ENCODE results near the gene PRTG. TPM values are rescaled to one million over a fixed set of nuclear protein-coding genes. Genes with fewer than 3 reads are reported as not detected.

Gene PRTG
- total RNA-seq, 1 experiment from 2014 or later: 11.4 TPM

DNA sequence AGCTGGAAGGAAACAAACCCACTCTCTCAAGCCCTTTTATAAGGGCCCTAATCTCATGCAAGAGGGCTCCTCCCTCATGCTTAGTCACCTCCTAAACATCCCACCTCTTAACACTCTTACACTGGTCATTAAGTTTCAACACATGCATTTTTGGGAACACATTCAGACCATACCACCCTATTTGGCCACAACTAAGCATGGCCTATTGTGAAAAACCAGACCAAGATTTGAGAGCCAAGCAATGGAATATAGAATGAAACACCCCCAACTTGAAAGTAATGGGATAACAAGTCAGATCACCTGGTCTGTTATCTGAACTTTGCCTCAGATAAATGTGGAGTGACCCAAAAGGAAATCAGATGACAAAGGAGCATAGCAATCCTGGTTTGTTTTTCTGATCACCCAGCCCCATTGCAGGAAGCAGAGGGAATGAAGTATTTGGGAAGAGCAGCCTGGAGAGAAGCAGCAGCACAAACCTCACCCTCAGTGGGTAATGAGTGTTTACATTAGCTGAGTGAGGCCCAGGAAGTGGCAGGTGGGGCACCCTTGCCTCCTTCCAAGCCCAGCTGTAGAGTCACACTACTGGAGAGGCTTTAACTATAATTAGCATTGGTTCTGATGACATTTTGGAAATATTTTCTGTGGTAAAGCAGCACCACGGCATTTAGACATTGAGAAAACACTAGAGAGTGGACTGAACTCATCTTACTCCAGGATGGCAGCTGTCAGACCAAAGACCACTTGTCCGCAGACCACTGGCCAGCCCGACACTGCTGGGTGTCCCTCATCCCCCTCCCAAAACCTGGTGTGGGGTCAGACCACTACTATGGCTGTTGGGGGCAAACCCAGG is 48.8 kb upstream of the PRTG start:
- no peak overlapping the region for H3K4me3 ChIP-seq (ENCODE audit: low read depth in 2 of 2, low read length in 2 of 2)
- CTCF ChIA-PET: no interaction called here
- TF ChIP-seq, protein P1, sequence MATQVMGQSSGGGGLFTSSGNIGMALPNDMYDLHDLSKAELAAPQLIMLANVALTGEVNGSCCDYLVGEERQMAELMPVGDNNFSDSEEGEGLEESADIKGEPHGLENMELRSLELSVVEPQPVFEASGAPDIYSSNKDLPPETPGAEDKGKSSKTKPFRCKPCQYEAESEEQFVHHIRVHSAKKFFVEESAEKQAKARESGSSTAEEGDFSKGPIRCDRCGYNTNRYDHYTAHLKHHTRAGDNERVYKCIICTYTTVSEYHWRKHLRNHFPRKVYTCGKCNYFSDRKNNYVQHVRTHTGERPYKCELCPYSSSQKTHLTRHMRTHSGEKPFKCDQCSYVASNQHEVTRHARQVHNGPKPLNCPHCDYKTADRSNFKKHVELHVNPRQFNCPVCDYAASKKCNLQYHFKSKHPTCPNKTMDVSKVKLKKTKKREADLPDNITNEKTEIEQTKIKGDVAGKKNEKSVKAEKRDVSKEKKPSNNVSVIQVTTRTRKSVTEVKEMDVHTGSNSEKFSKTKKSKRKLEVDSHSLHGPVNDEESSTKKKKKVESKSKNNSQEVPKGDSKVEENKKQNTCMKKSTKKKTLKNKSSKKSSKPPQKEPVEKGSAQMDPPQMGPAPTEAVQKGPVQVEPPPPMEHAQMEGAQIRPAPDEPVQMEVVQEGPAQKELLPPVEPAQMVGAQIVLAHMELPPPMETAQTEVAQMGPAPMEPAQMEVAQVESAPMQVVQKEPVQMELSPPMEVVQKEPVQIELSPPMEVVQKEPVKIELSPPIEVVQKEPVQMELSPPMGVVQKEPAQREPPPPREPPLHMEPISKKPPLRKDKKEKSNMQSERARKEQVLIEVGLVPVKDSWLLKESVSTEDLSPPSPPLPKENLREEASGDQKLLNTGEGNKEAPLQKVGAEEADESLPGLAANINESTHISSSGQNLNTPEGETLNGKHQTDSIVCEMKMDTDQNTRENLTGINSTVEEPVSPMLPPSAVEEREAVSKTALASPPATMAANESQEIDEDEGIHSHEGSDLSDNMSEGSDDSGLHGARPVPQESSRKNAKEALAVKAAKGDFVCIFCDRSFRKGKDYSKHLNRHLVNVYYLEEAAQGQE (IDR thresholded peaks at IDR 0.05; ENCODE audit: insufficient read depth in 1 of 2, low read depth in 2 of 2, low read length in 1 of 2): no peak
- TF ChIP-seq TCF7L2 (IDR thresholded peaks at IDR 0.05; ENCODE audit: low read depth, low read length): no peak
- no peak for TF ChIP-seq SIN3A (IDR thresholded peaks at IDR 0.05; ENCODE audit: borderline replicate concordance, insufficient read depth, low read depth, low read length)
- no peak for TF ChIP-seq POLR2AphosphoS5 (IDR thresholded peaks at IDR 0.05; ENCODE audit: low read depth, low read length)
- TF ChIP-seq, protein P2, sequence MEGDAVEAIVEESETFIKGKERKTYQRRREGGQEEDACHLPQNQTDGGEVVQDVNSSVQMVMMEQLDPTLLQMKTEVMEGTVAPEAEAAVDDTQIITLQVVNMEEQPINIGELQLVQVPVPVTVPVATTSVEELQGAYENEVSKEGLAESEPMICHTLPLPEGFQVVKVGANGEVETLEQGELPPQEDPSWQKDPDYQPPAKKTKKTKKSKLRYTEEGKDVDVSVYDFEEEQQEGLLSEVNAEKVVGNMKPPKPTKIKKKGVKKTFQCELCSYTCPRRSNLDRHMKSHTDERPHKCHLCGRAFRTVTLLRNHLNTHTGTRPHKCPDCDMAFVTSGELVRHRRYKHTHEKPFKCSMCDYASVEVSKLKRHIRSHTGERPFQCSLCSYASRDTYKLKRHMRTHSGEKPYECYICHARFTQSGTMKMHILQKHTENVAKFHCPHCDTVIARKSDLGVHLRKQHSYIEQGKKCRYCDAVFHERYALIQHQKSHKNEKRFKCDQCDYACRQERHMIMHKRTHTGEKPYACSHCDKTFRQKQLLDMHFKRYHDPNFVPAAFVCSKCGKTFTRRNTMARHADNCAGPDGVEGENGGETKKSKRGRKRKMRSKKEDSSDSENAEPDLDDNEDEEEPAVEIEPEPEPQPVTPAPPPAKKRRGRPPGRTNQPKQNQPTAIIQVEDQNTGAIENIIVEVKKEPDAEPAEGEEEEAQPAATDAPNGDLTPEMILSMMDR (IDR thresholded peaks at IDR 0.05): no peak
- no peaks in the 10 kb centered on the region for H3K36me3 ChIP-seq (ENCODE audit: control insufficient read depth, insufficient read depth, low read length)
- in situ Hi-C loops (cut with HindIII; ENCODE audit: low pct_unique_long_range_greater_than_20kb, low sequenced_read_pairs): no loop called here
- intact Hi-C loops (cut with micrococcal nuclease; ENCODE audit: unreplicated experiment): no loop called here
- H3K4me1 ChIP-seq (ENCODE audit: control insufficient read depth, insufficient read depth, low read length): no peaks in the 10 kb centered on the region
- no TSS peak for BruUV-seq (replicated peaks)
- POLR2A ChIA-PET: no interaction called here
- ATAC-seq (no peak), DNase-seq (ENCODE audit: low read depth, low spot score) (no peak)
- no peaks in the 10 kb centered on the region for H3K27me3 ChIP-seq (ENCODE audit: control insufficient read depth, insufficient read depth, low read length)
- no peak overlapping the region for H3K27ac ChIP-seq (ENCODE audit: low read length)
- no peaks in the 10 kb centered on the region for H3K9me3 ChIP-seq (ENCODE audit: control insufficient read depth, insufficient read depth, low read depth, low read length)

DNA sequence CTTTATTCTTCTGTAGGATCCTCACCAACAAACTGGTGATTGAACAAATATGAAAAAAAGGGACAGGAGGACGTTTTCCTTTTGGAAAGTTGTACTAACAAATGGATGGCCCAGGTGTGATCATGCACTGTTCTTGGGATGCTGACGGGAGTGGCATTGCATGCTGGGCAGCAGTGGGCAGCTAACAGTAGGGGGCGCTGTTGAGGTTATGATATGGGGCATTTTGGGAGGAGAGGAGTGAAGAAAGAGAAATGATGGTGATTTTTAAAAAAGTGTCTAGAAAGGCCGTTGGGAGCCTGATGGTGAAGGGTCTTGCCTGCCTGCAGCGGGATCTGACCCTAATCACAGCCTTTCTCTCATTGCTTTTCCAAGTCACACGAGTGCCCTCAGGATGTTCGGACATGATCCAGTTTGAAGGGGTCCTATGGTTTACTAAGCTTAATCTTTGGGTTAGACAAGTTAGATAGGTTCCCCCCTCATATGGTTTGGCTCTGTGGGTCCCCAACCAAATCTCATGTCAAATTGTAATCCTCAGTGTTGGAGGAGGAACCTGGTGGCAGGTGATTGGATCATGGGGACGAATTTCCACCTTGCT is 46.2 kb upstream of the PRTG start:
- CTCF ChIA-PET: interaction anchor here (0.6 to 1.1 kb wide), 2 partner anchors 44 to 75 kb away, joined by 3 read pairs; no protein-coding TSS in a partner anchor

More for the DNA sequence above, 46.2 kb upstream of the PRTG start:
- H3K4me1 ChIP-seq (ENCODE audit: control insufficient read depth, insufficient read depth, low read length): no peaks in the 10 kb centered on the region
- DNase-seq (ENCODE audit: low read depth, low spot score) (no peak), ATAC-seq (no peak)
- no peaks in the 10 kb centered on the region for H3K36me3 ChIP-seq (ENCODE audit: control insufficient read depth, insufficient read depth, low read length)
- H3K4me3 ChIP-seq (ENCODE audit: low read depth in 2 of 2, low read length in 2 of 2): no peak overlapping the region
- intact Hi-C loops (cut with micrococcal nuclease; ENCODE audit: unreplicated experiment) (loop anchor here (1.0 kb wide), 1 partner anchor 21 kb away; no protein-coding TSS in a partner anchor), in situ Hi-C loops (cut with HindIII; ENCODE audit: low pct_unique_long_range_greater_than_20kb, low sequenced_read_pairs) (no loop called here)
- no peaks in the 10 kb centered on the region for H3K27me3 ChIP-seq (ENCODE audit: control insufficient read depth, insufficient read depth, low read length)
- TF ChIP-seq, protein P2 (IDR thresholded peaks at IDR 0.05): peak; percentile 84
- no peak for TF ChIP-seq TCF7L2 (IDR thresholded peaks at IDR 0.05; ENCODE audit: low read depth, low read length)
- TF ChIP-seq POLR2AphosphoS5 (IDR thresholded peaks at IDR 0.05; ENCODE audit: low read depth, low read length): no peak
- POLR2A ChIA-PET: interaction anchor here (0.7 kb wide), 1 partner anchor 91 kb away, joined by 3 read pairs; no protein-coding TSS in a partner anchor
- no peak overlapping the region for H3K27ac ChIP-seq (ENCODE audit: low read length)
- H3K9me3 ChIP-seq (ENCODE audit: control insufficient read depth, insufficient read depth, low read depth, low read length): no peaks in the 10 kb centered on the region
- BruUV-seq (replicated peaks): no TSS peak
